ENCODE results near the gene CACNB3.

- TF ChIP-seq, protein P1, sequence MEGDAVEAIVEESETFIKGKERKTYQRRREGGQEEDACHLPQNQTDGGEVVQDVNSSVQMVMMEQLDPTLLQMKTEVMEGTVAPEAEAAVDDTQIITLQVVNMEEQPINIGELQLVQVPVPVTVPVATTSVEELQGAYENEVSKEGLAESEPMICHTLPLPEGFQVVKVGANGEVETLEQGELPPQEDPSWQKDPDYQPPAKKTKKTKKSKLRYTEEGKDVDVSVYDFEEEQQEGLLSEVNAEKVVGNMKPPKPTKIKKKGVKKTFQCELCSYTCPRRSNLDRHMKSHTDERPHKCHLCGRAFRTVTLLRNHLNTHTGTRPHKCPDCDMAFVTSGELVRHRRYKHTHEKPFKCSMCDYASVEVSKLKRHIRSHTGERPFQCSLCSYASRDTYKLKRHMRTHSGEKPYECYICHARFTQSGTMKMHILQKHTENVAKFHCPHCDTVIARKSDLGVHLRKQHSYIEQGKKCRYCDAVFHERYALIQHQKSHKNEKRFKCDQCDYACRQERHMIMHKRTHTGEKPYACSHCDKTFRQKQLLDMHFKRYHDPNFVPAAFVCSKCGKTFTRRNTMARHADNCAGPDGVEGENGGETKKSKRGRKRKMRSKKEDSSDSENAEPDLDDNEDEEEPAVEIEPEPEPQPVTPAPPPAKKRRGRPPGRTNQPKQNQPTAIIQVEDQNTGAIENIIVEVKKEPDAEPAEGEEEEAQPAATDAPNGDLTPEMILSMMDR (IDR thresholded peaks at IDR 0.05; ENCODE audit: poor library complexity), result no peak
- TF ChIP-seq EZH2 (IDR thresholded peaks at IDR 0.05; ENCODE audit: borderline replicate concordance), result no peak
Measured at GRCh38 chr12:48770756-48771155, 47.5 kb upstream of the CACNB3 start.
